ENCODE measurements around the gene CCL22. TPM values are rescaled to one million over a fixed set of nuclear protein-coding genes. Genes with fewer than 3 reads are reported as not detected.

The CCL22 gene
- total and polyA plus RNA-seq, 2 experiments from 2014 or later: 0.19 TPM; not detected in 1

DNA sequence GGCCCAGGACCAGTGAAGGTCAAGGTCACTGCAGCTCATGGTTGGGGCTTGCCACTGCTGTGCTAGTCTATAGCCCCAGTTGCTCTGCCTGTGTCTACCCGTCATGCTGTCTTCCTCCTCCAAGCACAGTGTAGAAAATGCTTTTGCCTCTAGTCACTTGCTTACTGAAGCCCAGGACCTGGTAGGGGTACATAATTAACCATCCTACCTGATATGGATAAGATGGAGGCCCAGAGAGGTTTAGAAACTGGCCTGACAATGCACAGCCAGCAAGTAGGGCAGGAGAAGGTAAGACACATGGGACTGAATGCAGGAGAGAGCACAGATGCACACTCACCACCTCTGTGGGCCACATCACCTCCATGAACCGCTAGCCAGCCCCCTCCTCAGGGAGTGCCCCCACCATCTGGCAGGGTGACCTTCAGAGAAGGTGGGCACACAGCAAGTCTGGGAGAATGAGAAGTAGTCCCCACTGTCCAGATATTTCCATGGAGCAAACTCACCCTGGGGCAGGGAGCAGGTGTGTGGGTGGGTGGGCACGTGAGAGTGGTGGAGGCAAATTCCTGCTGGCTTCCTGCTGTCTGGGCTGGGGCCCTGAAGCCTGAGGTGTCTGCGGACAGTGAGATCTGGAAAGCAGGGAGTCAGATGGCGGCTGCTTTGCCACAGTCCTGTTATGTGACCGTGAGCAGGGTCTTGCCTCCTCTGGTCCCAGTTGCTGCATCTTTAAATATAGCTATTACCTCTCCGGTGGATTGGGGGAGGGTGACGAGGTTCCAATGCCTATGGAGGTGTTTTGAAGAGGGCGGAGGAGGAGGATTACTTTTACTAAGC, 14.7 kb downstream of the CCL22 start (continued):
- TF ChIP-seq POLR2AphosphoS5 (IDR thresholded peaks at IDR 0.05; ENCODE audit: low read depth): no peak
- TF ChIP-seq, protein P1, sequence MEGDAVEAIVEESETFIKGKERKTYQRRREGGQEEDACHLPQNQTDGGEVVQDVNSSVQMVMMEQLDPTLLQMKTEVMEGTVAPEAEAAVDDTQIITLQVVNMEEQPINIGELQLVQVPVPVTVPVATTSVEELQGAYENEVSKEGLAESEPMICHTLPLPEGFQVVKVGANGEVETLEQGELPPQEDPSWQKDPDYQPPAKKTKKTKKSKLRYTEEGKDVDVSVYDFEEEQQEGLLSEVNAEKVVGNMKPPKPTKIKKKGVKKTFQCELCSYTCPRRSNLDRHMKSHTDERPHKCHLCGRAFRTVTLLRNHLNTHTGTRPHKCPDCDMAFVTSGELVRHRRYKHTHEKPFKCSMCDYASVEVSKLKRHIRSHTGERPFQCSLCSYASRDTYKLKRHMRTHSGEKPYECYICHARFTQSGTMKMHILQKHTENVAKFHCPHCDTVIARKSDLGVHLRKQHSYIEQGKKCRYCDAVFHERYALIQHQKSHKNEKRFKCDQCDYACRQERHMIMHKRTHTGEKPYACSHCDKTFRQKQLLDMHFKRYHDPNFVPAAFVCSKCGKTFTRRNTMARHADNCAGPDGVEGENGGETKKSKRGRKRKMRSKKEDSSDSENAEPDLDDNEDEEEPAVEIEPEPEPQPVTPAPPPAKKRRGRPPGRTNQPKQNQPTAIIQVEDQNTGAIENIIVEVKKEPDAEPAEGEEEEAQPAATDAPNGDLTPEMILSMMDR (conservative IDR thresholded peaks at IDR 0.05; ENCODE audit: low read depth in 2 of 2): no peak

- Mint-ChIP-seq H3K27ac (peak overlapping the region; percentile 21; the same call in 1 of the 2 replicates), H3K4me3 (no peak overlapping the region), H3K4me1 (peaks cover 32% of the 10 kb centered on the region), H3K9me3 (no peaks in the 10 kb centered on the region; the same call in 2 of the 3 replicates), H3K27me3 (ENCODE audit: insufficient read depth, low read depth, poor library complexity) (peaks cover 14% of the 10 kb centered on the region), H3K36me3 (ENCODE audit: low read depth) (no peaks in the 10 kb centered on the region)
- Histone ChIP-seq H3K36me3 (ENCODE audit: insufficient read depth) (no peaks in the 10 kb centered on the region), H3F3A (replicated peaks; ENCODE audit: low read depth) (no peaks in the 10 kb centered on the region), H3K4me1 (ENCODE audit: insufficient read depth) (peaks cover 18% of the 10 kb centered on the region), H2AFZ (peak overlapping the region; percentile 10; the same call in 1 of the 2 replicates), H3K4me2 (no peak overlapping the region), H4K20me1 (replicated peaks; ENCODE audit: insufficient read depth) (no peaks in the 10 kb centered on the region), H3K27ac (ENCODE audit: low read depth) (no peak overlapping the region), H3K27me3 (ENCODE audit: insufficient read depth) (no peaks in the 10 kb centered on the region), H3K9me2 (ENCODE audit: insufficient read depth) (peaks cover 3% of the 10 kb centered on the region; the same call in 1 of the 2 replicates), H3K79me2 (replicated peaks; ENCODE audit: insufficient read depth) (no peaks in the 10 kb centered on the region), H3K4me3 (no peak overlapping the region)
- DNase-seq (ENCODE audit: low spot score): no peak
- ATAC-seq: no peak
- TF ChIP-seq, protein P2, sequence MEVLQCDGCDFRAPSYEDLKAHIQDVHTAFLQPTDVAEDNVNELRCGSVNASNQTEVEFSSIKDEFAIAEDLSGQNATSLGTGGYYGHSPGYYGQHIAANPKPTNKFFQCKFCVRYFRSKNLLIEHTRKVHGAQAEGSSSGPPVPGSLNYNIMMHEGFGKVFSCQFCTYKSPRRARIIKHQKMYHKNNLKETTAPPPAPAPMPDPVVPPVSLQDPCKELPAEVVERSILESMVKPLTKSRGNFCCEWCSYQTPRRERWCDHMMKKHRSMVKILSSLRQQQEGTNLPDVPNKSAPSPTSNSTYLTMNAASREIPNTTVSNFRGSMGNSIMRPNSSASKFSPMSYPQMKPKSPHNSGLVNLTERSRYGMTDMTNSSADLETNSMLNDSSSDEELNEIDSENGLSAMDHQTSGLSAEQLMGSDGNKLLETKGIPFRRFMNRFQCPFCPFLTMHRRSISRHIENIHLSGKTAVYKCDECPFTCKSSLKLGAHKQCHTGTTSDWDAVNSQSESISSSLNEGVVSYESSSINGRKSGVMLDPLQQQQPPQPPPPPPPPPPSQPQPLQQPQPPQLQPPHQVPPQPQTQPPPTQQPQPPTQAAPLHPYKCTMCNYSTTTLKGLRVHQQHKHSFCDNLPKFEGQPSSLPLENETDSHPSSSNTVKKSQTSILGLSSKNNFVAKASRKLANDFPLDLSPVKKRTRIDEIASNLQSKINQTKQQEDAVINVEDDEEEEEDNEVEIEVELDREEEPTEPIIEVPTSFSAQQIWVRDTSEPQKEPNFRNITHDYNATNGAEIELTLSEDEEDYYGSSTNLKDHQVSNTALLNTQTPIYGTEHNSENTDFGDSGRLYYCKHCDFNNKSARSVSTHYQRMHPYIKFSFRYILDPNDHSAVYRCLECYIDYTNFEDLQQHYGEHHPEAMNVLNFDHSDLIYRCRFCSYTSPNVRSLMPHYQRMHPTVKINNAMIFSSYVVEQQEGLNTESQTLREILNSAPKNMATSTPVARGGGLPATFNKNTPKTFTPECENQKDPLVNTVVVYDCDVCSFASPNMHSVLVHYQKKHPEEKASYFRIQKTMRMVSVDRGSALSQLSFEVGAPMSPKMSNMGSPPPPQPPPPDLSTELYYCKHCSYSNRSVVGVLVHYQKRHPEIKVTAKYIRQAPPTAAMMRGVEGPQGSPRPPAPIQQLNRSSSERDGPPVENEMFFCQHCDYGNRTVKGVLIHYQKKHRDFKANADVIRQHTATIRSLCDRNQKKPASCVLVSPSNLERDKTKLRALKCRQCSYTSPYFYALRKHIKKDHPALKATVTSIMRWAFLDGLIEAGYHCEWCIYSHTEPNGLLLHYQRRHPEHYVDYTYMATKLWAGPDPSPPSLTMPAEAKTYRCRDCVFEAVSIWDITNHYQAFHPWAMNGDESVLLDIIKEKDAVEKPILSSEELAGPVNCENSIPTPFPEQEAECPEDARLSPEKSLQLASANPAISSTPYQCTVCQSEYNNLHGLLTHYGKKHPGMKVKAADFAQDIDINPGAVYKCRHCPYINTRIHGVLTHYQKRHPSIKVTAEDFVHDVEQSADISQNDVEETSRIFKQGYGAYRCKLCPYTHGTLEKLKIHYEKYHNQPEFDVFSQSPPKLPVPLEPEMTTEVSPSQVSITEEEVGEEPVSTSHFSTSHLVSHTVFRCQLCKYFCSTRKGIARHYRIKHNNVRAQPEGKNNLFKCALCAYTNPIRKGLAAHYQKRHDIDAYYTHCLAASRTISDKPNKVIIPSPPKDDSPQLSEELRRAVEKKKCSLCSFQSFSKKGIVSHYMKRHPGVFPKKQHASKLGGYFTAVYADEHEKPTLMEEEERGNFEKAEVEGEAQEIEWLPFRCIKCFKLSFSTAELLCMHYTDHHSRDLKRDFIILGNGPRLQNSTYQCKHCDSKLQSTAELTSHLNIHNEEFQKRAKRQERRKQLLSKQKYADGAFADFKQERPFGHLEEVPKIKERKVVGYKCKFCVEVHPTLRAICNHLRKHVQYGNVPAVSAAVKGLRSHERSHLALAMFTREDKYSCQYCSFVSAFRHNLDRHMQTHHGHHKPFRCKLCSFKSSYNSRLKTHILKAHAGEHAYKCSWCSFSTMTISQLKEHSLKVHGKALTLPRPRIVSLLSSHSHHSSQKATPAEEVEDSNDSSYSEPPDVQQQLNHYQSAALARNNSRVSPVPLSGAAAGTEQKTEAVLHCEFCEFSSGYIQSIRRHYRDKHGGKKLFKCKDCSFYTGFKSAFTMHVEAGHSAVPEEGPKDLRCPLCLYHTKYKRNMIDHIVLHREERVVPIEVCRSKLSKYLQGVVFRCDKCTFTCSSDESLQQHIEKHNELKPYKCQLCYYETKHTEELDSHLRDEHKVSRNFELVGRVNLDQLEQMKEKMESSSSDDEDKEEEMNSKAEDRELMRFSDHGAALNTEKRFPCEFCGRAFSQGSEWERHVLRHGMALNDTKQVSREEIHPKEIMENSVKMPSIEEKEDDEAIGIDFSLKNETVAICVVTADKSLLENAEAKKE (CRISPR knock-in tag; IDR thresholded peaks at IDR 0.05): no peak
- TF ChIP-seq POLR2AphosphoS5 (IDR thresholded peaks at IDR 0.05; ENCODE audit: low read depth) (no peak), EZH2 (IDR thresholded peaks at IDR 0.05; ENCODE audit: low read depth, unreplicated experiment) (no peak), CREB1 (CRISPR knock-in tag; IDR thresholded peaks at IDR 0.05; ENCODE audit: low read depth) (no peak), STAT1 (IDR thresholded peaks at IDR 0.05; ENCODE audit: unreplicated experiment) (no peak), EZH2phosphoT487 (IDR thresholded peaks at IDR 0.05; ENCODE audit: unreplicated experiment) (no peak)
- TF ChIP-seq, protein P1 (conservative IDR thresholded peaks at IDR 0.05; ENCODE audit: low read depth in 2 of 2): no peak
- TF ChIP-seq, protein P3, sequence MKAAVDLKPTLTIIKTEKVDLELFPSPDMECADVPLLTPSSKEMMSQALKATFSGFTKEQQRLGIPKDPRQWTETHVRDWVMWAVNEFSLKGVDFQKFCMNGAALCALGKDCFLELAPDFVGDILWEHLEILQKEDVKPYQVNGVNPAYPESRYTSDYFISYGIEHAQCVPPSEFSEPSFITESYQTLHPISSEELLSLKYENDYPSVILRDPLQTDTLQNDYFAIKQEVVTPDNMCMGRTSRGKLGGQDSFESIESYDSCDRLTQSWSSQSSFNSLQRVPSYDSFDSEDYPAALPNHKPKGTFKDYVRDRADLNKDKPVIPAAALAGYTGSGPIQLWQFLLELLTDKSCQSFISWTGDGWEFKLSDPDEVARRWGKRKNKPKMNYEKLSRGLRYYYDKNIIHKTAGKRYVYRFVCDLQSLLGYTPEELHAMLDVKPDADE (IDR thresholded peaks at IDR 0.05): no peak
Observed at GRCh38 chr16:57374067-57374534, 15.5 kb downstream of the CCL22 start.

Measured in GM23338 (cell line).